GM18520 (cell line): ENCODE data around the gene MRTFA.
"Not testable (repeated sequence)": the region's sequence is repeated elsewhere in the genome, so short reads cannot be mapped to it uniquely, and the experiment has no call there.

Source experiments
- ATAC-seq: cut with Tn5 transposase; IDR thresholded peaks from one replicate; pipeline ENCODE4 v1.9.1; 2021; ENCODE audit not compliant: unreplicated experiment

MRTFA gene

GRCh38 chr22:40560551-40560950 is 76.0 kb downstream of the MRTFA start:
- no peak for ATAC-seq

- no peak for ATAC-seq
These were observed 78.5 kb downstream of the MRTFA start for GRCh38 chr22:40557972-40558371.

DNA sequence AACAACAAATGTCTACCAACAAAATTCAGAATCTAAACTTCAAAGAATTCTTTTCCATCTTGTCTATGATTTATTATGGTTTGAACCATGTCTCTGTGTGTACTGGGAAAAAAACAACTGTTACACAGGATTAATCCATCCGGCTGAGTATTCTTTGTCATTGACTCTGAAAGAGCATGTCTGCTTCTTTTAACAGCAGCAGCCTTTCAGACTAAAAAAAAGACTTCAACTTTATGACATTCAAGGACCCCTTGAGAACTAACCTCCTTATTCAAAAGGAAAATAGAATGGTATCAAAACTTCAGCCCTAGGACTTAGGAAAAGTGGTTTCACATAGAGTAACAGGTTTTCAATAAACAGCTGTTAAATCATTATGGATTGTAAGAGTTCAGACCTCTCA is 79.9 kb downstream of the MRTFA start:
- ATAC-seq, result no peak

GRCh38 chr22:40554023-40554422 is 82.5 kb downstream of the MRTFA start:
- ATAC-seq, result not testable (repeated sequence)

- ATAC-seq, result no peak
These were observed 83.4 kb downstream of the MRTFA start for GRCh38 chr22:40553014-40553554.

- ATAC-seq, result no peak
These were observed 84.4 kb downstream of the MRTFA start for GRCh38 chr22:40552070-40552469.

DNA sequence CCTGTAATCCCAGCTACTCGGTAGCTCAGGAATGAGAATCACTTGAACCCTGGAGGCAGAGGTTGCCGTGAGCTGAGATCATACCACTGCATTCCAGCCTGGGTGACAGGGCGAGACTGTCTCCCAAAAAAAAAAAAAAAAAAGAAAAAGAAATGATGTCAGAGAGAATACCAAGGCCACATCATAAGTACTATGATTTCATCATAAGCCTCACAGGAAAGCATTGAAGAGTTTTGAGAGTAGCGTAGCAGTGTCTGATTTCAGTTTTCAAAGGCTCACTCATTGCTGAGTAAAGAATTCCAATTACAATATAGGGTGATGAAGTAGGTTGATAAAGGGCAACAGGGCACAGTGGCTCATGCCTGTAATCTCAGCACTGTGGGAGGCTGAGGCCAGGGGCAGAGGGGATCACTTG is 88.8 kb downstream of the MRTFA start:
- no peak for ATAC-seq

DNA sequence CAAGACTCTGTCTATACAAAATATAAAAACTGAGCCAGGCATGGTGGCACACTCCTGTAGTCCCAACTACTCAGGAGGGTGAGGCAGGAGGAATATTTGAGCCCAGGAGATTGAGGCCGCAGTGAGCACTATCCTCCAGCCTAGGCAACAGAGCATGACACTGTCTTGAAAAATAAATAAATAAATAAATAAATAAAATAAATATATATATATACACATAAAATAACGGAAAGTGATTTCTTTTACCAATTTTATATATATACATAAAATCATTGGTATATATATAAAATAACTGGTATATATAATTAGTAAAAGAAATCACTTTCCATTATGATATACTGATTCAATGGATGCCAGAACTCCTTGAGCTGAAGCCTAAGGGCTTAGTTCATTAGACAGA is 91.8 kb downstream of the MRTFA start:
- ATAC-seq, result no peak

GRCh38 chr22:40542821-40543540 is 93.5 kb downstream of the MRTFA start:
- no peak for ATAC-seq

GRCh38 chr22:40541300-40541699 is 95.2 kb downstream of the MRTFA start:
- ATAC-seq, result no peak

GRCh38 chr22:40540265-40540664 is 96.3 kb downstream of the MRTFA start:
- ATAC-seq, result no peak

GRCh38 chr22:40536149-40536548 is 100.4 kb downstream of the MRTFA start:
- not testable (repeated sequence) for ATAC-seq

- ATAC-seq, result no peak
These were observed 100.9 kb downstream of the MRTFA start for GRCh38 chr22:40535642-40536041.

GRCh38 chr22:40535189-40535512 is 101.4 kb downstream of the MRTFA start:
- ATAC-seq, result no peak

DNA sequence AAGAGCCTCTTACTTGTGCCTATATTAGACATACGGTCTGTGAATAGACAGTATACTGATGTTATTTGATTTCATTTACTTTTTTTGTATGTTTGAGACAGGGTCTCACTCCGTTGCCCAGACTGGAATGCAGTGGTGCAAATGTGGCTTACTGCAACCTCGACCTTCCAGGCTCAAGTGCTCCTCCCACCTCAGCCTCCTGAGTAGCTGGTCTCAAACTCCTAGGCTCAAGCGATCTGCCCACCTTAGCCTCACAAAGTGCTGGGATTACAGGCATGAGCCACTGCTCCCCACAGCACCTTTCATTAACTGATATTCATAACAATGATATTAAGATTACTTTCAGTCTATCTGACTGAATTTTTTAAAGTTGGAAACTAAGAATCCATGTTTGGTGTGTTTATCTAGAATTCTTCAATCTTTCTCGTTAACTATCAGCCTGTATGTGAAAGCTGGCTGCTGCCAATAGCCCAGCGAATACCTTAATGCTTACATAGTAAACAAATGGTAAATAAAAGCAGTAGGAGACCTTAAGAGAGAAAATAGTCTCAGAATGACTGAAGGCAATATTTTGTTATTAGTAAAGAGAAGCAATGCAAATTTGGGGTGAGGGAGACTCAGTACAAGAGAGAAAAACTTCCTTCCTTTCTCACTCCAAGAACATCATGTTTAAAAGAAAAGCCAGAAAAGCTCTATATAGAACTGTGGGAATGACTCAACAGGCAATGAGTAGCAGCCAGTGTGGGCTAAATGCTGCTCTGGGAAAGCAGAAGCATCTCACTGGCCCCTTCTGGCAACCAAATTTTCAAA is 101.9 kb downstream of the MRTFA start:
- ATAC-seq, result no peak

DNA sequence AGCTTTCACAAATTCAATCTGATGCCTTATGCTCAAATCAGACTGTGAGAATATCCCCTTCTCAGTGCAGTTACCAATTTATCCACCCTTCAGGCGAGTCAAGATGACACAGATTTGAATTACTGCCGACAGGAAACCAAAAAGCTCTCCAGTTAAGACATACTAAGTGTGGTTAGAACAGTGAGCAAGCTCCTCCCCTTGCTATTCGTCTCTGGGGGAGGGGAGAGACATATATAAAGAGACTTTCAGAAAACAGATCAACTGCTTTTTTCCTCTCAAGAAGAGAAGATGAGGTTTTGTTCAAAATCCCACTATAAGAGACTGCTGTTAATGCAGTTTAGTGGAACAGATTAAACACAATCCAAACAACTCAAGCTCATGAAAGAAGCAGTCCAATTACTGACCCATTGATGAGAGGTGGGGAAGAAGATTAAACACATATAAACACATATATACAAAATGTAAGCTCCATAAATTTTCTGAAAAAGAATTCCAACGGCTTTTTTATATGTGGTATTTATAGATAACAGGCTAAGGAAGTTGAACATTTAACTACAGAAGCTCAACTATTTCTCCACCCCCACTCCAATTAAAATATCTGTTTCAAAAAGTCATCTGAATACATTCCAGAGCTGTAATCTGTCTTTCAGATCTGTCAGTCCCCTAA is 102.7 kb downstream of the MRTFA start:
- no peak for ATAC-seq

- no peak for ATAC-seq
These were observed 104.3 kb downstream of the MRTFA start for GRCh38 chr22:40531951-40532900.

DNA sequence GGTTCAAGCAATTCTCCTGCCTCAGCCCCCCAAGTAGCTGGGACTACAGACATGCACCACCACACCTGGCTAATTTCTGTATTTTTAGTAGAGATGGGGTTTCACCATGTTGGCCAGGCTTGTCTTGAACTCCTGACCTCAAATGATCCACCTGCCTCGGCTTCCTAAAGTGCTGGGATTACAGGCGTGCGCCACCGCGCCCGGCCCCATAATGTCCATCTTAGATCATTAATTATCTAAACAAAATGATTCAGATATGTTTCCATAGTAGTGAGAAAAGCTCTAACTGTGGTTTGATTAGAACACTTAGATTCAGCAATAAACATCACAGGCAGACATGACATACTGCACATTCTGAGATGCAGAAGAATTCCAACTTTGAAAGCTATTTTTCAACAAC is 106.1 kb downstream of the MRTFA start:
- not testable (repeated sequence) for ATAC-seq

- ATAC-seq, result no peak
These were observed 106.7 kb downstream of the MRTFA start for GRCh38 chr22:40529821-40530220.

DNA sequence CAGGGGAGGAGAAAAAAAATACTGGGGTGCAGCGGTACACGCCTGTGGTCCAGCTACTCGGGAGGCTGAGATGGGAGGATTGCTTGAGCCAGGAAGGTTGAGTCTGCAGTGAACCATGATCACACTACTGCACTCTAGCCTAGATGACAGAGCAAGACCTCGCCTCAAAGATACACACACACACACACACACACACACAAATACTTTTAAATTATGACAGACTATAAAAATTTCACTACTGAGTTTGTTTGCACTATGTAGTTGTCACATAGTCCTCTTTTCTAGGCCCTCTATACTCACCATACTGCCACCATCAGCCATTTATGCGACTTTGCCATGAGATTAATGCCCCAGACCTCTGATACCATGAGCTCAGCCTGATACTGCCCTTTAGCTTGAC is 109.6 kb downstream of the MRTFA start:
- no peak for ATAC-seq
